Measurements from ENCODE around the gene NCLN.
"Not testable (repeated sequence)": the region's sequence is repeated elsewhere in the genome, so short reads cannot be mapped to it uniquely, and the experiment has no call there.

NCLN gene

GRCh38 chr19:3211191-3211590, 25.5 kb downstream of the NCLN start:
- DNase-seq = no peak
- Histone ChIP-seq H3K36me3 (peaks cover 22% of the 10 kb centered on the region), H3K4me3 (ENCODE audit: low read depth, low read length) (no peak overlapping the region), H3K27me3 (ENCODE audit: insufficient read depth, low read depth, severe bottlenecking) (no peaks in the 10 kb centered on the region), H3K27ac (no peak overlapping the region), H3K9me3 (ENCODE audit: severe bottlenecking) (no peaks in the 10 kb centered on the region)
- no peak for TF ChIP-seq CTCF (IDR thresholded peaks at IDR 0.05; ENCODE audit: low read depth, low read length)

- no peak for TF ChIP-seq CTCF (IDR thresholded peaks at IDR 0.05; ENCODE audit: low read depth, low read length)
- no peak overlapping the region for H3K4me3 ChIP-seq (ENCODE audit: low read depth, low read length)
- DNase-seq = no peak
- H3K9me3 ChIP-seq (ENCODE audit: severe bottlenecking) = no peaks in the 10 kb centered on the region
- no peaks in the 10 kb centered on the region for H3K27me3 ChIP-seq (ENCODE audit: insufficient read depth, low read depth, severe bottlenecking)
- H3K27ac ChIP-seq = no peak overlapping the region
- peaks cover 3% of the 10 kb centered on the region; the same call in 1 of the 2 replicates for H3K36me3 ChIP-seq
These were observed 27.4 kb downstream of the NCLN start for GRCh38 chr19:3213159-3213558.

- no peak for TF ChIP-seq CTCF (IDR thresholded peaks at IDR 0.05; ENCODE audit: low read depth, low read length)
- Histone ChIP-seq H3K36me3 (no peaks in the 10 kb centered on the region), H3K27me3 (ENCODE audit: insufficient read depth, low read depth, severe bottlenecking) (no peaks in the 10 kb centered on the region), H3K27ac (no peak overlapping the region), H3K4me3 (ENCODE audit: low read depth, low read length) (no peak overlapping the region), H3K9me3 (ENCODE audit: severe bottlenecking) (no peaks in the 10 kb centered on the region)
- DNase-seq = no peak
These were observed 31.1 kb downstream of the NCLN start for GRCh38 chr19:3216874-3217273.

- Histone ChIP-seq H3K4me3 (ENCODE audit: low read depth, low read length) (no peak overlapping the region), H3K36me3 (no peaks in the 10 kb centered on the region), H3K27ac (no peak overlapping the region), H3K9me3 (ENCODE audit: severe bottlenecking) (no peaks in the 10 kb centered on the region), H3K27me3 (ENCODE audit: insufficient read depth, low read depth, severe bottlenecking) (no peaks in the 10 kb centered on the region)
- no peak for TF ChIP-seq CTCF (IDR thresholded peaks at IDR 0.05; ENCODE audit: low read depth, low read length)
- DNase-seq = no peak
These were observed 34.8 kb downstream of the NCLN start for GRCh38 chr19:3220576-3220975.

- not testable (repeated sequence) for H3K9me3 ChIP-seq (ENCODE audit: severe bottlenecking); H3K27ac ChIP-seq; DNase-seq; H3K4me3 ChIP-seq (ENCODE audit: low read depth, low read length); H3K36me3 ChIP-seq; H3K27me3 ChIP-seq (ENCODE audit: insufficient read depth, low read depth, severe bottlenecking)
These were observed 35.8 kb downstream of the NCLN start for GRCh38 chr19:3221576-3221975.

GRCh38 chr19:3222709-3223108, 37.0 kb downstream of the NCLN start:
- no peaks in the 10 kb centered on the region for H3K36me3 ChIP-seq
- H3K4me3 ChIP-seq (ENCODE audit: low read depth, low read length) = no peak overlapping the region
- H3K9me3 ChIP-seq (ENCODE audit: severe bottlenecking) = no peaks in the 10 kb centered on the region
- no peak for DNase-seq
- no peak overlapping the region for H3K27ac ChIP-seq
- H3K27me3 ChIP-seq (ENCODE audit: insufficient read depth, low read depth, severe bottlenecking) = no peaks in the 10 kb centered on the region
- no peak for TF ChIP-seq CTCF (IDR thresholded peaks at IDR 0.05; ENCODE audit: low read depth, low read length)
